ENCODE data around the gene DCLK1.

The DCLK1 gene

DNA sequence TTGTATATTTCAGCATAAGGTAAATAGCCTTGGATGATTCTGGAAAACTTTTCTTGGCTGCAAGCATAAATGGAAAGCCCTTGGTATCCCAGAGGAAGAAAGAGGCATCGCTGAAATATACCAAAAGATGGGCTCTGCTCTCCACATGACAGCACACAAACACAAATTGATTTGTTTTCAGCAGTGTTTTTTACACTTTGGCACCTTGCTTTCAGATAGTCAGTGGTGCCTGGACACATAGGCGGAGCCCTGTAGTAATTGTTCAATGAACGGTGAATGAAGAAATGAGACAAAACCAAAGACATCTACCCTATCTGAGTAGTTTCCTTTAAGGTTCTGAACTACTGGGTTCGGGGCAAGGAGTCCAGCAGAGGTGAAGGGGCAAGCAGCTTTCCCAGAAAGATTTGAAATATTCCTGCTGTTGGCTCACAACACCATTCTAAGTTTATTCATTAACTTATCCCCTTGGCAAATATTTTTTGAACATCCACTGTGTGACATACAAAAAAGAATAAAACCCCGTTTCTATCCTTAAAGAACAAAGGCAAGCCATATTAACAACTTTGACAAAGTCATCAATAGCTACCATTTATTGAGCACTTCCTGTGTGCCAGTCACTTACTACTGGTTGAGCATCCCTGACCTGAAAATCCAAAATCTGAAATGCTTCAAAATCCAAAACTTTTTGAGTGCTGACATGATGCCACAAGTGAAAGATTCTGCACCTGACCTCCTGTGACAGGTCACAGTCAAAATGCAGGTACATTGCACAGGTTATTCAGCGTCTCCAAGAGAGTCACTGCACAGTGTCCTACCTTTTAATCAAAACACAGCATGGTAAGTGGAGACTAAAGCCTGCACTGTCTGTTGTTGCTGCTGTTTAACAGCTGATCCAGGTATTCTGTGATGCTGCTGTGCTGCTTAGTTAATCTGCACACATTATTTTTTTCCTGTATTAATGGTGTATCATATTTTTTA is 238.1 kb downstream of the DCLK1 start:
- TF ChIP-seq, protein P1, sequence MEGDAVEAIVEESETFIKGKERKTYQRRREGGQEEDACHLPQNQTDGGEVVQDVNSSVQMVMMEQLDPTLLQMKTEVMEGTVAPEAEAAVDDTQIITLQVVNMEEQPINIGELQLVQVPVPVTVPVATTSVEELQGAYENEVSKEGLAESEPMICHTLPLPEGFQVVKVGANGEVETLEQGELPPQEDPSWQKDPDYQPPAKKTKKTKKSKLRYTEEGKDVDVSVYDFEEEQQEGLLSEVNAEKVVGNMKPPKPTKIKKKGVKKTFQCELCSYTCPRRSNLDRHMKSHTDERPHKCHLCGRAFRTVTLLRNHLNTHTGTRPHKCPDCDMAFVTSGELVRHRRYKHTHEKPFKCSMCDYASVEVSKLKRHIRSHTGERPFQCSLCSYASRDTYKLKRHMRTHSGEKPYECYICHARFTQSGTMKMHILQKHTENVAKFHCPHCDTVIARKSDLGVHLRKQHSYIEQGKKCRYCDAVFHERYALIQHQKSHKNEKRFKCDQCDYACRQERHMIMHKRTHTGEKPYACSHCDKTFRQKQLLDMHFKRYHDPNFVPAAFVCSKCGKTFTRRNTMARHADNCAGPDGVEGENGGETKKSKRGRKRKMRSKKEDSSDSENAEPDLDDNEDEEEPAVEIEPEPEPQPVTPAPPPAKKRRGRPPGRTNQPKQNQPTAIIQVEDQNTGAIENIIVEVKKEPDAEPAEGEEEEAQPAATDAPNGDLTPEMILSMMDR (IDR thresholded peaks at IDR 0.05; ENCODE audit: low read depth, low read length, missing control alignments): no peak
- no peak overlapping the region for H3K4me3 ChIP-seq (replicated peaks; ENCODE audit: low read depth, low read length)
- no peak for DNase-seq (ENCODE audit: extremely low read depth, low read depth)

DNA sequence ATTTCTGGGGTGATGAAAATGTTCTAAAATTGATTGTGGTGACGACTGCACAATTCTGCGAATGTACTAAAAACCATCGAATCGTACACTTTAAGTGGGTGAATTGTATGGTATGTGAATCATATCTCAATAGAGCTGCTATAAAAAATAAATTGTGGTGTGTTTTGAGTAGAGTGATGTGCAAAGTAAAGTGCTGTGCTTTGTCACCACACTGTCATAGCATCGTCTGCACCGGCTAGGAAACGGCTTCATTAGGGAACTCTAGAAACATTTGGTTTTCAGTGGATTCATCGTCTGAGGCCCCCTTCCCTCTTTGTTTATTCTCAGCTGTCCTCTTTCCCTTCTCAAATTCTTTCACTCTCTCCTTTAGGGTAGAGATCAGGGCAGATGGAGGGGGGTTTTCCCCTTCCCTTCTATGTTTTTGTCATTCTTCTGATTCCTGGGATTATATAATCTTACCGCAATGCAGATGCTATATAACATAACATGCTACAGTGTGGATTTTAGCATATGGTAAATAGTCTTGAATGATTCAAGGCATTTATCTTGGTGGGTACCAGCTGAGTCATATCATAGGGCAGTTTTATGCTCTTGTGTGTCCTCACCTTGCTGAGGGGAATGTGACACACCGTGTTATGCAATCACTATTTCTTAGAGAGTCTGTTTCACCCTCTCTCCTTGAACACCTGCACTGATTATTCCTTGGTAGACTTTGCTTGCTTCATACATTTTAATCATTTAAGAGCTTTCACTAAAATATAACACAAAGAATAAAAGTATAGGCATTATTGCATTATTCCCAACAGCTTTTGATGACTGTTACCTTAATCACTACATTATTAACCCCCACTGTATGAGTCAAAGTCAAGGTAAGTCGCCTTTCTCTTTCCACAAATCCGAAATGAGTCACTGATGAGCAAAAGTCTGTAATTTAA is 239.4 kb downstream of the DCLK1 start:
- H3K4me3 ChIP-seq (replicated peaks; ENCODE audit: low read depth, low read length): no peak overlapping the region
- no peak for DNase-seq (ENCODE audit: extremely low read depth, low read depth)
- TF ChIP-seq, protein P1 (IDR thresholded peaks at IDR 0.05; ENCODE audit: low read depth, low read length, missing control alignments): no peak

DNA sequence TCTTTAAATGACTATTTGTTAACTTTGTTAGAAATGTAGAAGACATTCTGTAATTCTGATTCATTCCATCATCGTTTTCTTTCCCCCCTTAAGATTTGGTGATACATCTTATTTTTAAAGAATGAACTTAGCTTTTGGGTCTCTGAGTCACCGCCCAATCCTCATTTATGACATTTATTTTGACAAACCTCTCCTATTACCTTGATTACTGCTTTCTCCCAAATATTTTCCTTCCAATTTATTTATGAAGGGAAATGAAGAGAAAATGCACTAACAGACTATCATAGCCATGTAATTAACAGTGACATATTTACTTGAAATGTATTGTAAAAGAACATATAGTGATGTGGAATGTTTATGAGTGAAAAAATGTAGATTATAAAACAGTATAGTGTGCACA is 241.6 kb downstream of the DCLK1 start:
- H3K4me3 ChIP-seq (replicated peaks; ENCODE audit: low read depth, low read length): no peak overlapping the region
- no peak for DNase-seq (ENCODE audit: extremely low read depth, low read depth)
- TF ChIP-seq, protein P1 (IDR thresholded peaks at IDR 0.05; ENCODE audit: low read depth, low read length, missing control alignments): no peak

DNA sequence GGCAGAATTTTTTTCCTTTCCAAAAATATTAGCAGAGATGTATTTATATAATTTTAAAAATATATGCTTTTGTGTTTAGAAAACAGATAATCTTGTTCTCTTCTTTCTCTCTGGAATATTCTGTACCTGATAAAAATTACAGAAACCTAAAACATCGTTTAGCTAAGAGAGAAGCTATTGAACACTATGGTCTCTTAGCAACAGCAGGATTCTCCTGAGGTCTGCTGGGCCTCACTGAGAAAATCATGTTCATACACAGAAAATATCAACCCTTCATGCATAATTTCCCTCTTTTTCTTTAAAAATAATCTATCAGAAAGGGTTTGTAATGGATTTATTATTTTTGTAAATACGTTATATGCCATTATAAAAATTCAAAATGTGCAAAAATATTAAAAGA is 242.2 kb downstream of the DCLK1 start:
- no peak overlapping the region for H3K4me3 ChIP-seq (replicated peaks; ENCODE audit: low read depth, low read length)
- DNase-seq (ENCODE audit: extremely low read depth, low read depth): no peak
- TF ChIP-seq, protein P1 (IDR thresholded peaks at IDR 0.05; ENCODE audit: low read depth, low read length, missing control alignments): no peak

DNA sequence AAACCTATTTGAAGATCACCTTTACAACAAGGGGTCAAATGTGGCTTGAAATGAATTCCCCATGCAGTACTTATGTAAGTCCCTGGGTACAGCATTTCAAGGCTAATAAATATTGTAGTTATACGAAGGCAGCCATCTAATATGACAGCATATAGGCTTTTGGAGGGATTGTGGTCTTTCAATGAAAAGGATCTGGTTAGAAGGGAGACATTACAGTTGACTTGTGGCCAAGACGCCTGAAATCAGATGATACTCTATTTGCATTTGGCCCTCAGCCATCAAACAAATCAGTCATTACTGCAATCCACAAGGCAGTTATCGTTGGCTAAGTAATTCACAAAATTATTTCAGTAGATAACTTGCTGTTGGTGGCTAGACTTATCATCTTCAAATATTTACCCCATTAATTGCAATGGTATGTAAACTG is 242.7 kb downstream of the DCLK1 start:
- TF ChIP-seq, protein P1 (IDR thresholded peaks at IDR 0.05; ENCODE audit: low read depth, low read length, missing control alignments): no peak
- H3K4me3 ChIP-seq (replicated peaks; ENCODE audit: low read depth, low read length): no peak overlapping the region
- no peak for DNase-seq (ENCODE audit: extremely low read depth, low read depth)

DNA sequence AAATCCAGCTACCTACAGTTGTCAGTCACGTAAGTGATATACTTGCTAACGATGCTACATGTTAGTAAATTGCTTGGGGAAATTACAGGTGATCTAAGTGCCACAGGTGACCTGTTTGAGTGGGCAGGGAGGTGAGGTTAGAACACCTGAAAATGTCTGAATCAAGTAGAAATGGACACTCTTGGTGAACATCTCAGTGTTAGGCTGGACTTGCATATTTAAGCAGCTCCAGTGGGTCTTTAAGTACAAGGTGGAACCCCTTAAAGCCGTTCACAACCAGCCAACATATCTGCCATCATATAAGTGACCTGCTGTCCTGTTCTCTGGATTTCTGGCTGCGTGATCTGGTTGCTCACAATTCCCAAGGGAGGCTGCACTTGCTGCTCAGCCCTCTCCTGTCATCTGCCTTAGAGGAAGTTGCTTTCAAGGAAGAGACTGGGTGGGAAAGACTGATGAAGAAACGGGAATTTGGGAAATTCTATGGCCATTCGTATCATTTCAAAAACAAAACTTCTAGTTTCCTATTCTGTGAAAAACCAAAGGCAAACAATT is 244.0 kb downstream of the DCLK1 start:
- DNase-seq (ENCODE audit: extremely low read depth, low read depth): no peak
- TF ChIP-seq, protein P1 (IDR thresholded peaks at IDR 0.05; ENCODE audit: low read depth, low read length, missing control alignments): no peak
- no peak overlapping the region for H3K4me3 ChIP-seq (replicated peaks; ENCODE audit: low read depth, low read length)

Measured in HFF-Myc (cell line).